HuH-7 (cell line): ENCODE measurements around the gene SGCD.
"Not testable (repeated sequence)": the region's sequence is repeated elsewhere in the genome, so short reads cannot be mapped to it uniquely, and the experiment has no call there.

Experiments used
- DNase-seq: peaks from one replicate; pipeline ENCODE4 v3.0.0; 2011; ENCODE audit warnings: low spot score

Gene SGCD

DNA sequence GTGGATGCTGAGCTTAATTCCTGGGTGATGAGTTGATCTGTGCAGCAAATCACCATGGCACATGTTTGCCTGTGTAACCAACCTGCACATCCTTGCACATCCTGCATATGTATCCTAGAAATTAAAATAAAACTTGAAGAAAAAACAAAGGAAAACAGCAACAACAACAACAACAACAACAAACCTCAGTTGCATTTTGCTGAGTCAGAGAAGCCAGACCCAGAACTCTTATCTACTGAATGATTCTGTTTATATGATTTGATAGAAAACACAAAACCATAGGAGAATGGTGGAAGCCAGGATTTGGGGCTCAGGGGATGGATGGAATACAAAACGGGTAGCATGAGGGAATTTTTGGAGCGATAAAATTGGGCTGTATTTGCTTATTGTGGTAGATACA is 307.3 kb downstream of the SGCD start:
- no peak for DNase-seq

DNA sequence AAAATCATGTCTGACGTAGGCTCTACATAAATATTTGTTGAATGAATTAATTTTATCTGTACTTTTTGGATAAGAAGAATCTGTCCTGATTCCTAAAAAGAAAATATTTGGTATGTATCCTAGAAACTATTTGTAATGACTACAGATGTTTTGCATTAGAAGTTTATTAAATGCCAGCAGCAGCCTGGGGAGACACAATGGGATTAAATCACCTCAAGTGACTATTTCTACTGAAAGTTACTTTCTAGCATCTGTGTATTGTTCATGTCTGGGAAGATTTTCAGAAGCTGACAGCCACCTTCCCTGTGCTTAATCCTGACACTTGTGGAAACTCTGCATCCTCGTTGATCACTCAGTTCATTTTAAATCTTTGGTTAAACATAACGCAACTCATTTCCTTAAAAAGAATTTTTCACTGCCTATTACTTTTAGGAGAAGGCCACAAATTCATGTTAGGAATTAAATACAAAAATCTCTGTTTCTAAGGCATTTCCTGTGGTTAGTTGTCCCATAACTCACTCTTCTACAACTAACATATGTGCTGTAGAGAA is 313.8 kb downstream of the SGCD start:
- DNase-seq, result no peak

DNA sequence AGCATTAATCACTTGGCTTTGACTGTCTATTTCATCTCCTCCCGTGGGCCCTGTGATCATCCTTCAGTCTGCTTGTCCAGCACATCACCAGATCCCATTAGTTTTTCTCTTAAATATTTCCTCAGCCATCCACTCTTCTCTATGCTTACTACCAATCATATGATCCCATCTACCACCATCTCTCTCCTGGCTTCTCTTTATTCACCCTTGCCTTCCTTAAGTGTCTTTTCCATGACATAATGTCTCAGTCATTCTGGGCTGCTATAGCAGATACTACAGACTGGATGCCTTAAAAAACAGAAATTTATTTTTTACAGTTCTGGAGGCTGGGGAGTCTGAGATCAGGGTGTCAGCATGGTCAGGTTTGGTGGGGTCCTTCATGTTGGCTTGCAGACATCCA is 314.7 kb downstream of the SGCD start:
- DNase-seq, result no peak

DNA sequence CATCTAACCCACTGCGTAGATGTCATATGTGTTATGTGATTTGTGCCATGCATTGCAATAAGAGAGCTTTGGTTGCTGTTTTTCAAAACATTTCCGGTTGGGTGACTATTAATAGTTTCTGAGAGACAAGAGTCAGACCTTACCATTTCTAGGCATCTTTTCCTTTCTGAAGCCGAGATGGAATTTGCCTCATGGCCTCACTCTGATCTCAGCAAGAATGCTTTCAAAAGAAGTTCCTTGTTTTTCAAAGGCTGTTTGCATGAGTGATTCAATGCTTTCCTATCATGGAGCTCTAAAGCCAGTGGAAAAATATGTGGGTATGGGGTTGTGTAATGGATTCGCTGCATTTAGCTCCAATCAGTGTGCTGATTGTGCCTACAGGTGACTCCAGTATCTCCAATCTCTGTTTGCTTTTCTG is 320.1 kb downstream of the SGCD start:
- DNase-seq, result peak; percentile 21

DNA sequence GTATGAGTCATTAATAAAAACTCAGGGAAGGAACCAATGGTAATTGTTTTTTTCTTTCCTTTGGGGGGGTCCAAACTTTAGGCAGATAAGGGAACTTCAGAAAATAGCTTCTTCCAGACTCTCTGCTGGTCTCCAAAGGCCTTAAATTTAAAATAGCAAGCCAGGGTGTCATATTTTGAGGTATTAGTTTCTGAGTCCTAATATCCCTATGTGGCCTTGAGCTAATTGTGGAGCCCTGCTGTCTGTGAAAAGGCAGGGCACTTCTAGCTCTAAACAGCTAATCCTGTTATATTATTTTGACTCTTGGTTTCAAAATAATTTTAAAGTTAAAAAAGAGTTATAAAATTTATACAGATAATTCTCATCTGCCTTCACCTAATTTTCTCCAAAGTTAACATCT is 327.5 kb downstream of the SGCD start:
- DNase-seq, result no peak

DNA sequence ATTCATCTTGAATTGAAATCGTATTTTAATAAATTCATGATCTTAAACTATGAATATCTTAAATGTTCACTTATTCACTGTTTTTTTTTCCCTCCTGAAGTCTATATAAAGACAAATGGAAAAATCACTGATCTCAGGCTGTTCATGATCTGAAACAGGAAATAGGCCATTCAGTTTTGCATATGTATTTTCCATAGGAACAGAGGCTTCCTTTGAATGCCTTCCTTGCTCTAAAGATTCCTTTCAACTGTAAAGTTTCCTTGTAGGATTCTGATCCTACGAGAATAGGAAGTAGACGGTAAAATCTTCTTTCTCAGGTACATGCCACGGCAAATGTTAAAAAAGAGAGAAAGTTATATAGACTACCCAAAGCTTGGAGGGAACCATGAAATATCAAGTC is 328.8 kb downstream of the SGCD start:
- DNase-seq, result no peak

DNA sequence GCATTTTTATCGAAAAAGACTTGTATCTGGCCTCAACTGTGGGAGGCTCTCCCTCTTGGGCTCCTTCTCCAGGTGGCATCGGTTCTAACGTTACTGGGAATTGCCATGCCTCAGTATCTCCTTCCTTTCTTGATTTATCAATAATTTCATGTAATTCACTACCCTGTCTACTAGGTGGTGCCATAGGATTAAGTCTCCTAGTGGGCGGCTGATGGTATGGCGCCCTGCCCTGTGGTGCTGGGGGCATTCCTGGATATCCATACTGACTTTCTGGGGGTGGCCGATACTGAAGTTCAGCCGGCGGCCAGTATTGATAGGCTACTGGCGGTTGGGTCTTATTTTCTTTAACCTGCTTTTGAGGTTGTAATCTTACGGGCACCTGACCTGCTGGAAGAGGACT is 337.9 kb downstream of the SGCD start:
- DNase-seq, result not testable (repeated sequence)

DNA sequence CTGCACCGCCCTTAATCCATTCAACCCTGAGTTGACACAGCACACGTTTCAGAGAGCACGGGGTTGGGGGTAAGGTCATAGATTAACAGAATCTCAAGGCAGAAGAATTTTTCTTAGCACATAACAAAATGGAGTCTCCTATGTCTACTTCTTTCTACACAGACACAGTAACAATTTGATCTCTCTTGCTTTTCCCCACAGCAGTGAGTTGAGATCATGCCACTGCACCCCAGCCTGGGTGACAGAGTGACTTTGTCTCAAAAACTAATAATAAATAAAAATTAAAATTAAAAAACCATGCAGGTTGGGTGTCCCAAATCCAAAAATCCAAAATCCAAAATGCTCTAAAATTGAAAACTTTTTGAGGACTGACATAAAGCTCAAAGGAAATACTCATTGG is 339.7 kb downstream of the SGCD start:
- DNase-seq, result not testable (repeated sequence)

DNA sequence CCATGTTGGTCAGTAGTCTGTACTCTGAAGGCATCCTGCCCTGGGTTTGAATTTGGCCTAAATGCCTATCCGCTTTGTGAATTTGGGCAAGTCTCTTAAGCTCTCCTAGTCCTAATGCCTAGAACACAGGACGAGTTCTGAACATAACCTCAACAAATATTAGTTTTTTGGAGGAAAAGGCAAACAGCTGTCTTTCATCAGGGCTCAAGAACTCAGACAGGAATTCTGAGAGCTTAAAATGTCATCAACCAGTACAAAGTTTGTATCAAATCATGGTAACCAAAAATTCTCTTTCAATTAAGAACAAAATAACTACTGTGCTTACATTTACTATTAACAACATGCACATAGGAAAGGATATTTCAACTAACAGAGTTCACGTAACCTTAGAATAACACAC is 340.7 kb downstream of the SGCD start:
- no peak for DNase-seq

DNA sequence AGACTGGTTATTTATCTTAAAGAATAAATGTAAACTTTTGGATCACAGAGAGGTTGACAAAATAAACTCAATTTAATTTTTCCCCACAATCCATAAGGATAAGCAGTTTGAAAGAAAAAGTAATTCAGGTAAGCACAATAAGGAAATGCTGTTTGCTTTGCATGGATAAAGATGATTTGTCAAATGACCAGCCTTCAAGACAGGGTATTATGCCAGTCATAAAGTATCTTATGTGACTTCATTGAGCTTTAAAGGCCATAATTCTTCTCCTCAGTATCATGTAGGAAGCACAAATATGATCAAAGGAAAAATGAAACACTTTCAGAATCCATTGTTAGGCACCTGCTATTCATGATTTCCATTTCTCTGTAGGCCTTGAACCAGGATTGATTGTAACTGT is 342.5 kb downstream of the SGCD start:
- no peak for DNase-seq

DNA sequence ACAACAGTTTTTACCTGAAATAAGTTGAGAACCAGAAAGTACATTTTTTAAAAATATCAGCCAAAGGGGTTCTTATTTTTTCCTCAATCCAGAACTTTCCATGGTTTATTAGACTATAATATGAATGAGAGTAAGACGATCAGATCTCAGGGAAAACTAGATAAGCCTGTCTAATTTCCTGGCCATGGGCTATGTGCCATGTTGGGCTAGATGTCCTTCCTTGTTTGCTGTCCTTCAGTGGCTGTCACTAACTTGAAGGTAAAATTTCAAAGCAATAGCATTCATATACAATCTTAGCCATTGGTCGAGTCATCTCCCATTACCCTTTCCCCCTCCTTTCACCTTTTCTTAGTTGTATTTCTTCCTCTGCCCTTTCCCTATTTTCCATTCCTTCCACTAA is 343.7 kb downstream of the SGCD start:
- DNase-seq, result no peak

DNA sequence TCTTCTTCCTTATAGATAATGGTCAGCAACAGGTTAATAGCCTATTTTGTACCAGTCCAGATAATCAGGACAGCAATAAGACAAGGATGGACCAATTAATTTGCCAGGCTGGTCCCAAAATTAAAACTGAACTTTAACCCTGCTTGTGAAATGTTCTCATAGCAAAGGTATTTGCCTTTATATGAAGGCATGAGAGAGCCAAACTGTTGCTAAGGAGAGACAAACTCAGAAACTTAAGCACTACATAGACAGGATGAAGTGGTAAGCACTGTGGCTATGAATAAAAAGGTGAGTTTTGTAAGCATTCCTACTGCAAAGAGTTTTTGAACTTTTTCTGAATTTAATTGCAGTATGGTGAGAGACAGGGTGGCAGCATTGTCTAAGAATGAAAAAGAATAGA is 348.4 kb downstream of the SGCD start:
- no peak for DNase-seq

DNA sequence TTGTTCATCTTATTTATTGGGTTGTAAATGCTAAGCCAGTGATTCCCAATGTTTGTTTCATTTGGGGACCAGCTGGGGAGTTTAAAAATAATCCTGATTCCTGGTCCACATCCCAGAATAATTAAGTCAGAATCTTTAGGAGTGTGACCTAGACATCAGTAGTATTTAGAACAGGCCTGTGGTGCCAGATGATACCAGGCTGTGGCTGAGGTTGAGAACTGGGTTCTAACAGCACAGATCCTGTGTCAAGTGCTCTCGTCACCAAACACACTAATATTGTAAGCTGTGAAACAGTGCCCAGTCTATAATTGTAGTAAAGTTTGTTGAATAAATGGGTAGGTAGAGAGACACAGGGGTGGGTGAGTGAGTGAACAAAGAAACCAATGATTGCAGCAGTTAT is 351.0 kb downstream of the SGCD start:
- DNase-seq, result no peak

DNA sequence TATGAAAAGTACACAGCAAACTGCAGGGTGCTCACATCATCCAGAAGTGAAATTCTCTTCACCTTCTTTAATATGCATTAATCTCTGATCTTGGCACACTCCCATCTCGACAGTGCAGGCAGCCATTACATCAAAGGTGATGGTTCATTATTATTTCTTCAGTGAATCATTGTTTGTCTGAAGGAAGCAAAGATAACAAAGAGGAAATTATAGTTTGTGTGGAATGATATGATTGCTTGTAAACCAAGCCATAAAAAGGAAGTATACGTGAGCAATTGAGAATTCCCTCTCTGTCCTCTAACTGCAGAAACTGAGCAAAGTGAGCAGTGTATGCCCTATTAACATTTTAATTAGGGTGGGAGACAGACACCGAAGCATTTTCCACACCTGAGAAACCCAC is 351.5 kb downstream of the SGCD start:
- DNase-seq, result no peak

DNA sequence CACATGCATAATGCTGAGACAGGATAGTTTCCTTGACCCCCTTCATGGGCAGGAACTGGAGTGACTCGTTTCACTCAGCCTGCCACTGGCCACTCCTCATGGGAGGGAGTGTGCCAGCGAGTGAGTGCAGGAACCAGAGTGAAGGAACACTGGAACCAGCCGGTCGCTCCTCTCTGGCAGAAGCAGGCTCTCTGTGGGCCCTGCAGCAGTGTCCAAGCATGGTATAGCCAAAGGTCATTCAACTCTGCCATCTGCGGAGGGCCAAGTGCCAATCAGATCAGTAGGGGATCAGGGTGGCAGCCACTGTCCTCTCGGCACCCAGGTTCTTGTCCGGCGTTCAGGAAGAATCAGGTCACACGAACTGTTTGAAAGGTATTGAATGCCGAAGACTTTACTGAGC is 353.9 kb downstream of the SGCD start:
- no peak for DNase-seq

DNA sequence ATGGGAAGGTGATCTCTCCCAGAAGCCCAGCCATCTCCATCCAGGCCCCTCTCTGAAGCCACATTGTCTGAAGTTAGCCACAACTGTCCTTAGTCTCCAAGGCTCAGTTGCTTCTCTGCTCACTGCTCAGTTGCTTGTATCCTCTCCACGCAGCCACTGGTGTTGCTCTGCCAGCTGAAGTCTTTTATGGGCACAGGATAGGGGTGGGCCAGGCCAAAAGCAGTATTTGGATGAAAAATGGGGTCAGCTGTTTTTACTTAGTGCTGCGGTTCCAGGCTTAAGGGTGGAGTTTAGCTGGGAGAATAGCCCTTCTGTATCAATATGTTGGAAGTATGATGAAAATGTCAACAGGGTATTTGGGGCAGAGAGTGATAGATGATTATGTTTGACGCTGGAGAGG is 354.3 kb downstream of the SGCD start:
- DNase-seq, result no peak

DNA sequence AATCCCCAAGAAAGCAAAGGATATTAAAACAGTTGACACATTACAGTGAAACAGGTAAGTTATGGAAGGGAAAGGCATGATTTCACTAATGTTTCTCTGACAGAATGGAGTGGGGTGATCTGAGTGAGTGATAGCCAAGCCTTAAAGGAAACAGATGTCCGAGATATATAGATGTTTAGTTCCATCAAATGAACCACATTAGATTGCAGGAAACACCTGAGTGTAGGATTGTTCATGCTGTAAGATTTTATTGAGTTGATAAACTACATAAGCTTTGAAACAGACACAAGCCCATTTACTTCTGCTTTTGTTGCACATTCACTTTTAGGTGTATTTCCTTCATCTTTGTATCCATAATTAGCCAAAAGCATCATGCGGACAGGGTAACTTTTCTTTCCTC is 356.0 kb downstream of the SGCD start:
- no peak for DNase-seq

DNA sequence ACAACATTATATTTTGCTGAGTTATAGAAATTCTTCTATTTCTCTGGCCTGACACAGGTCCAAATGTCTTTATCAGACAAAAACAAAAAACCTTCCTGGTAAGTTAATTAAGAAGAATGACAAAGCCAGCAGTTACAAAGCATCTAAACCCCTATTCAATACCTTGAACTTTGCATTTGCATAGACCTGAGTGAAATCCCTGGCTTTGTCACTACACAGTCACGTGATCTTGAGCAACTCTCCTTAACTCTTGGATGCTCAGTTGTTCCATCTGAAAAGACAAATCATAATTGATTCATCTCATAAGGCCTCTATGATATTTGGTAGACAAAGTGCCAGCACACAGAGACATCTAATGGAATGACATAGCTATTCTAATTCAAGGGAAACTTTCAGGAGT is 356.5 kb downstream of the SGCD start:
- no peak for DNase-seq

DNA sequence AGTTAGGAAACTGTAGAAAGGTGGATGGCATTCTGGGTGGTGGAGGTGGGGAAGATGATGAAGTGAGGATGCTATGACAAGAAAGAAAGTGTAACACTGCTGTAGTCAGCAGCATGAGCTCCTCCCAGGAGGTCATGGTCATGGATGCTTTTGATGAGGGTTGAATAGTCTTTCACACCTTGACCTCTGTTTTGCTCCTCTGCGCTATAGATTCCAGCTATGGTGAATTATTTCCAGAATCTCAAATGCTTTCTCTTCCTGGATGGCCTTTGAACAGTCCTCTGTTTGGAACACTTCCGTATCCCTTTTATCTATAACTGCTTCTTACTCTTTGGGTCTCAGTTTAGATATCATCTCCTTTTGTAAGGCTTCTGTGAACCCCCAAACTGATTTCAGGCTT is 357.3 kb downstream of the SGCD start:
- no peak for DNase-seq

DNA sequence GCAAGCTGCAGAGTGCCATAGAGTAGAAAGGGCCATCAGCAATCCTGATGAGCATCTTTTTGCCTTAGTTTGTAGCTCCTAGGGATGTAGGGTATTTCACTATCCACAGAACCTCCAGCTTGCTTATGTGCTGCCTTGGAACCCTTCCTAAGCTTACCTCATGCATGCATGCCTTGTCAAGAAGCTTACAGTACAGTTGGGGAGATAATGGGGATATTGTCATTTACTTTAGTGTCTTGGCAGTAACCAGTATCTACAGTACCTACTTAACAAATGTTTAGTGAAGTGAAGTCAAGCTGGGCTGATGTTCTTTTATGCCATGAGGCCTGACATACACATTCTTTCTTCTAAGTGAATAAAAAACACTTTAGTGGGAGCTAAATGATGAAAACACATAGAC is 358.5 kb downstream of the SGCD start:
- DNase-seq, result no peak

DNA sequence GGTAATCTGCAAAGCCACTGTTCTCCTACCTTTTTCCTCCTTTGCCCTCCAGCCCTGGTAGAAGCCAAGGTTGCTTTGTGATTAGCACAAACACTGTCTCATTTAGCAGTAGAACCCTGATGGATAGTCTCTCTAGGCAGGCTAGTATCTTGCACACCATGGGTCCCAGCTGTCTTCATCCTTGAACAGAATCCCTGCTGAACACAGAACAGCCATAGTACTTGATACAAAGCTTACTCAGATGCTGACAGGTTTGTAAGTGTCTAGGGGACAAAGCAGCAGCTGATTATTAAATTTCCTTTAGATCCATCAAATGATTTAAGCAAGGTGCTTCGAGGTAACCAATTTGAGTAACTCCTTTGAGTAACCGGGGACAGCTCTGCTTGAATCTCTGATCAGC is 359.4 kb downstream of the SGCD start:
- DNase-seq, result no peak

DNA sequence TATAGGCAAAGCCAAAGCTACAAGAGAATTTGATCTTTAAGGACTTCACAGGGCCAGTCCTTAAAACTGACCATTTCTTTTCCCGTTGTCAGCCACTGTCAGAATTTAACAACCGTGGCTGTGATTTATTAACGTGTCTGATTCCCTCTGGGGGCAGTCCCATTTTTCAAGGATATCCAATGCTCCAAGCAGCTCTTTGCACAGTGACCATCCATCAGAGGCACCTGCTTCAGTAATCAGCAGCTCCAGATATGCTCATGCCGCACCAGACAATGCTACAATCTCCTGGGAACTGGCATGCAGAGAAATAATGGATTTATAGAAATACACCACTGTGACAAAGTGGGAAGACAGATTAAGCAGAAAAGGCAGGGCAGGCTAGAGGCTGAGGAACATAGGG is 359.8 kb downstream of the SGCD start:
- no peak for DNase-seq

DNA sequence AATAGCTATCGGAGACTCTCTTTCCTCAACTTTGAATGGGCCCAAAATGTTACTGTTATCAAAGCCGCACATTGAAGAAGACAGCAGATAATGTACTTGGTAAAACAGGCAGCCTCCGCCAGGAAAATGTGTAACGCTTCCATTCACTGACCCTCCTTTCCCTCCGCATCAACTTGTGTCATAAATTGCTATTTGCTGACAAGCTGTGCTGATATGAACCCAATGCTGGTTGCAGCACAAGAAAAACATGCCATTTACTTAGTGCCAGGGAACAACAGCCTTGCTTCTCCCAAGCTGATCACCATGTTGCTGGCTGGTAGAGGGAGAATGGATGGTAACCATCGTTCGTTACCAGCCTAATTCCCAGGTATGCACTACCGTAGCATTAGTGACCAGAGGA is 360.6 kb downstream of the SGCD start:
- no peak for DNase-seq

DNA sequence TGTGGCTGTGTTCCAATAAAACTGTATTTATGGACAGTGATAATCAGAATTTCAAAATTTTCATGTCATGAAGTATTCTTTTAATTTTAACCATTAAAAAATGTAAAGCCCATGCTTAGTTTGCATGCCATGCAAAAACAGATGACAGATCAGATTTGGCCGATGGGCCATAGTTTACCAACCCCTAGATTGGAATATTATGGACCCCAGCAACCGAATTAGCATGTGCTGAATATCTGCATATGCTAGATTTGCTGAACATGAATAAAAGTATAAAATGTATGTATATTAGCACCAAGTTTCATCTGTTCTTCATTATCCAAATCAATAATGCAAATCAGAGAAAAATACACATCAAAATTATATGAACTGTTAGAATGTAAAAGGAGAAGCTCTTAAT is 364.6 kb downstream of the SGCD start:
- no peak for DNase-seq

DNA sequence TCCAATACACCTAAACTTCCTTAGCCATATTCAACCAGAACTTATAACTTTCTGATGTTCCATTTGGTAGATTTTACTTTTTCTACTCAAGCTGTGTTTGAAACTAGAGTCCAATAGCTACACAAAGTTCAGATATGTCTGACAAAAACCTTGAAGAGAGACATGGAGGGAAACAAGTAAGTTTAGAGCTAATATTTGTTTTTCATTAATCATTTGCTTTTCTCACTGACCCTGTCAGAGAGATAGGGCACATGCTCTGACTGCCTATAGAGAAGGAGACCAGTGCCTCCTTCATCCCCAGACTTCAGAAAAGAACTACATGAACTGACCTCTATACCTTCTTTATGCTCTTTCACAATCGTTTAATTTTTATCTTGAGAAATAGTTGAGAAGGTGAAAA is 366.1 kb downstream of the SGCD start:
- DNase-seq, result peak; percentile 34
